Neural crest cell (in vitro differentiated cells): ENCODE data around the gene KRT12. TPM values are rescaled to one million over a fixed set of nuclear protein-coding genes. Genes with fewer than 3 reads are reported as not detected.

ENCODE experiments used
- DNase-seq: peaks from one replicate; pipeline ENCODE4 v3.0.0; 2021; ENCODE audit warnings: low read depth, mixed read lengths, low spot score
- H3K27ac Mint-ChIP-seq: one replicate; pipeline ENCODE4 v1.8.0; 2021; ENCODE audit warnings: mild to moderate bottlenecking, mixed read lengths; ENCODE audit not compliant: unreplicated experiment
- H3K27me3 Mint-ChIP-seq: 2 replicates; pipeline ENCODE4 v1.8.0; 2021; ENCODE audit warnings: low read depth, mild to moderate bottlenecking, mixed read lengths
- H3K36me3 Mint-ChIP-seq: 2 replicates; pipeline ENCODE4 v1.8.0; 2021; ENCODE audit warnings: low read depth, mild to moderate bottlenecking, mixed read lengths
- H3K4me1 Mint-ChIP-seq: 2 replicates; pipeline ENCODE4 v1.8.0; 2021; ENCODE audit warnings: mixed read lengths
- H3K4me3 Mint-ChIP-seq: one replicate; pipeline ENCODE4 v1.8.0; 2021; ENCODE audit warnings: mild to moderate bottlenecking, mixed read lengths
- H3K9me3 Mint-ChIP-seq: 2 replicates; pipeline ENCODE4 v1.8.0; 2021; ENCODE audit warnings: mixed read lengths
- total RNA-seq: library from RNA; stranded (reverse); gene quantifications from 2 replicates; pipeline ENCODE4 v1.2.1, GENCODE V29; 2021
- TF ChIP-seq, protein P1 (sequence below): fragments of 200-600 bp; sonication (generic); conservative IDR thresholded peaks from 2 replicates; pipeline ENCODE4 v1.5.0; 2021; ENCODE audit warnings: antibody characterized with exemption, mild to moderate bottlenecking

The KRT12 gene
- total RNA-seq, 1 donor from 2014 or later = not detected

DNA sequence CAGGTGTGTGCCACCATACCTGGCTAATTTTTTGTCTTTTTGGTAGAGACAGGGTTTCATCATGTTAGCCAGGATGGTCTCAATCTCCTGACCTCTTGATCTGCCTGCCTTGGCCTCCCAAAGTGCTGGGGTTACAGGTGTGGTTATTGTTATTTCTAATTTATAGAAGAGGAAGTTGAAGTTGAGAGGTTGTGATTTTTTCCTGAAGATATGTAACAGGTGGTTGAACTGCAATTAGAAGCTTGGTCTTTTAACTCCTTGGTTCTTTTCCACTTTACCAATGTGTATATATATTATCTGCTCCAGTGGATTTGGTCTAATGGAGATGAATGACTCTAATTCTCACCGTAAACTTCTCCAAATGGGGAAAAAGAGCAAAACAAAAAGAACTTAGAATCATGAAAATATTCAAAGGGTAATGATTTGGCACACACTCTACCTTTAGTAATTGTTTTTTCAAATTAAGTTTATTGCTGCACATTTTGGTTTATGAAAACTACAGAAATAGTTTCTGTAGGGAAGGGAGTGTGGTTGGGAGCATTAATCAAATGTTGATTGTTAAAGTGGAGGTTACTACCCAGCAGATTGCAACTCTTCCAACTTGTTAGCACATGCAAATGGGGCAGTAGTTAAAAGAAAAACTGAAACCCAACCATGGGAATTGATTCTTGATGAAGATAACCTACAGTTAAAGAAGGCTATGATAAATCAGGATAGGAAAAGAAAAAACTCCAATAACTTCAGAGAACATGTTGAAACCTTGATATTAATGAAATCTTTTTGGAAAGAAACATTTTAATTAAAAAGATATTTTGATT, 42.8 kb downstream of the KRT12 start:
- Mint-ChIP-seq H3K36me3 (peaks cover 12% of the 10 kb centered on the region), H3K27ac (no peak overlapping the region), H3K27me3 (peaks cover 61% of the 10 kb centered on the region), H3K4me3 (no peak overlapping the region), H3K9me3 (no peaks in the 10 kb centered on the region), H3K4me1 (peaks cover 4% of the 10 kb centered on the region)
- TF ChIP-seq, protein P1, sequence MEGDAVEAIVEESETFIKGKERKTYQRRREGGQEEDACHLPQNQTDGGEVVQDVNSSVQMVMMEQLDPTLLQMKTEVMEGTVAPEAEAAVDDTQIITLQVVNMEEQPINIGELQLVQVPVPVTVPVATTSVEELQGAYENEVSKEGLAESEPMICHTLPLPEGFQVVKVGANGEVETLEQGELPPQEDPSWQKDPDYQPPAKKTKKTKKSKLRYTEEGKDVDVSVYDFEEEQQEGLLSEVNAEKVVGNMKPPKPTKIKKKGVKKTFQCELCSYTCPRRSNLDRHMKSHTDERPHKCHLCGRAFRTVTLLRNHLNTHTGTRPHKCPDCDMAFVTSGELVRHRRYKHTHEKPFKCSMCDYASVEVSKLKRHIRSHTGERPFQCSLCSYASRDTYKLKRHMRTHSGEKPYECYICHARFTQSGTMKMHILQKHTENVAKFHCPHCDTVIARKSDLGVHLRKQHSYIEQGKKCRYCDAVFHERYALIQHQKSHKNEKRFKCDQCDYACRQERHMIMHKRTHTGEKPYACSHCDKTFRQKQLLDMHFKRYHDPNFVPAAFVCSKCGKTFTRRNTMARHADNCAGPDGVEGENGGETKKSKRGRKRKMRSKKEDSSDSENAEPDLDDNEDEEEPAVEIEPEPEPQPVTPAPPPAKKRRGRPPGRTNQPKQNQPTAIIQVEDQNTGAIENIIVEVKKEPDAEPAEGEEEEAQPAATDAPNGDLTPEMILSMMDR = no peak
- no peak for DNase-seq

DNA sequence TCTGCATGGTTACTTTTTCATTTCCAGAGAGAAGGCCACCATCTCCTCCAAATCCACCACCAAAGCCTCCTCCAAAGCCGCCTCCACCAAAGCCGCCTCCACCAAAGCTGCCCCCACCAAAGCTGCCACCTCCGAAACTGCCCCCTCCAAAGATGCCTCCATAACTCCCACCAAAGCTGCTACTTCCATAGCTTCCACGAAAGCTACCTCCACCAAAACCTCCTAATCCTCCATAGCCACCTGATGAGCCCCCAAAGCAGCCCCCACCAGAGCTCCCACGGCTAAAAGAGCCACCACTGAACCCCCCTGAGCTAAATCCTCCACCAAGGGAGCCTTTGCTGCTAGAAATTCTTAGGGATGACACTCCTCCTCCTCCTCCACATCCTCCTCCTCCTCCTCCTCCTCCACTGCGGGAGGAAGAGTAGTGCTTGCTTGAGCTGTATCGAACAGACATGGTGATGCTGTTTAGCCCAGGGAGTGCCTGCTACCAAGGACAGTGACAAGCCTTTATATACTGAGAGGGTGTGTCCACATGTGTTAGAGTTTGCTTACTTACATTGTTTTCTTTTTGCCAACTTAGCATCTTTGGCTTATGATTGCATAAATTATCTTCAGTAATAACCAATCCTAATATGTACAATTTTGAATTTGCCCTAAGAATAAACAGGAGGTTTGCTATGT, 44.8 kb downstream of the KRT12 start, which contains the start of gene KRT10:
Gene KRT10 (minus strand): TSS at position 483 of the 681 bp plus-strand sequence. CDS start 29 bp downstream, at position 454.
- peaks cover 53% of the 10 kb centered on the region for H3K27me3 Mint-ChIP-seq

DNA sequence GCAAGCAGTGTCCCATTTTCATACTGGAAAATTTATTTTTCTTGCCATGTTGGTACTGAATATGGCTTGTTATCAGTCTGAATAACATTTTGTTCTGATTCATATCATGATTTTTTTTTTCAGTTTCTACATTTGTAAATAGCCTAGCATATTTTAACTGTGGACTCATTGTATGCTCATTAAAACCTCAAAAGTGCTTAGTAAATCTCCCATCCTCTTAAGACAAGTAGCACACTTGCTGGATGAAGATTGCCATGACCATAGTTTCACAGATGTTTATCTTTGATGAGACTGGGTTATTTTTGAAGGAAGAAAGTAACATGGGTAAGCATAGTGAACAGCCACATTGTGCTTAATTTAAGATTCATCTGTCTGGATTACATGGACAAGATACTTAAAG, 45.5 kb downstream of the KRT12 start:
- H3K27ac Mint-ChIP-seq = no peak overlapping the region
- H3K4me3 Mint-ChIP-seq = no peak overlapping the region
- DNase-seq = no peak
- peaks cover 45% of the 10 kb centered on the region for H3K27me3 Mint-ChIP-seq
- TF ChIP-seq, protein P1 = no peak
- peaks cover 8% of the 10 kb centered on the region for H3K9me3 Mint-ChIP-seq
- peaks cover 27% of the 10 kb centered on the region for H3K36me3 Mint-ChIP-seq
- peaks cover 15% of the 10 kb centered on the region for H3K4me1 Mint-ChIP-seq

More for the DNA sequence above, 44.8 kb downstream of the KRT12 start, which contains the start of gene KRT10:
- Mint-ChIP-seq H3K36me3 (peaks cover 20% of the 10 kb centered on the region), H3K9me3 (peaks cover 3% of the 10 kb centered on the region), H3K4me3 (no peak within 1 kb of the TSS), H3K4me1 (peaks cover 14% of the 10 kb centered on the region), H3K27ac (no peak within 1 kb of the TSS)
- no peak for DNase-seq
- TF ChIP-seq, protein P1 = no peak

DNA sequence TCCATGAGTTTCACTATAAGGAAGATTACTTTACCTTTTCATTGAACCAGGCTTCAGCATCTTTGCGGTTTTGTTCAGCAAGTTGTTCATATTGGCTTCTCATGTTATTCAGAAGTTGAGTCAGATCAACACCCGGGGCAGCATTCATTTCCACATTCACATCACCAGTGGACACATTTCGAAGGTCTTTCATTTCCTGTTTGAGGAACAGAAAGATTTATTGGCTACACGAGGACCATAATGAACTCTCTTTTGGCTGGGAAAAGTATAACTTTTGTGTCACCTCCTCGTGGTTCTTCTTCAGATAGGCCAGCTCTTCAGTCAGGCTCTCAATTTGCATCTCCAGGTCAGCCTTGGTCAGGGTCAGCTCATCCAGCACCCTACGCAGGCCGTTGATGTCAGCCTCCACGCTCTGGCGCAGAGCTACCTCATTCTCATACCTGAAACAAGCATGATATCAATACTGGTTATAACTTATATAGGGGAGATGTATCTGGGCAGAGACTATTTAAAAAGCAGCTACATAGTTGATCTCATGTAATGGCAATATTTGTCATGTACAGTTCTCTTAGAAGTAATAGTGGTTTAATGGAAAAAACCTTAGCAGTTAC, 46.7 kb downstream of the KRT12 start:
- Mint-ChIP-seq H3K27ac (no peak overlapping the region), H3K4me1 (peaks cover 15% of the 10 kb centered on the region), H3K36me3 (peaks cover 25% of the 10 kb centered on the region), H3K9me3 (peaks cover 10% of the 10 kb centered on the region), H3K27me3 (peaks cover 38% of the 10 kb centered on the region), H3K4me3 (peak overlapping the region; percentile 88)
- no peak for DNase-seq
- TF ChIP-seq, protein P1 = no peak

DNA sequence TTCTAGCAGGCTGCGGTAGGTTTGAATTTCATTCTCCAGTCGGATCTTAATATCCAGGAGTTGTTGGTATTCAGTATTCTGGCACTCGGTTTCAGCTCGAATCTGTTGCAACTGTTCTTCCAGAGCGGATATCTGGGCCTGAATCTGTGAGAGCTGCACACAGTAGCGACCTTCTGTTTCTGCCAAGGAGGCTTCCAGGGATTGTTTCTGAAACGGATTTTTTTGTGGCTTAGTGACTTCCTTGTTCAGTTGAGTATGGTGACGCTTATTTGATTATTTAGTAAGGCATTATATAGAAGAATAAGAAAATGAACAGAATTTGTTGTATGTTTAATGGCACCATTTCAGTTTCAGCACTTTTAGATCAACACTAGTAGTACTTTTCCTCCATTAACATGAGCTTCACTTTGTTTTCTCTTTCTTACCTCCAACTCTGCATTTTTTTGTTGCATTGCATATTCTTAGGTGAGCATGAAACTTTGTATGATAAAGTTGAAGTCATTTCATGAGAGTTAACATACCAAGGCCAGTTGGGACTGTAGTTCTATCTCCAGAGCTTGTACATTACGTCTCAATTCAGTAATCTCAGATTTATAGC, 47.4 kb downstream of the KRT12 start:
- Mint-ChIP-seq H3K4me1 (peaks cover 15% of the 10 kb centered on the region), H3K27ac (peak overlapping the region; percentile 19), H3K36me3 (peaks cover 25% of the 10 kb centered on the region), H3K9me3 (peaks cover 11% of the 10 kb centered on the region), H3K27me3 (peaks cover 35% of the 10 kb centered on the region), H3K4me3 (peak overlapping the region; percentile 88)
- TF ChIP-seq, protein P1 = no peak
- no peak for DNase-seq
